Measurements from ENCODE around the gene KMT2E. TPM values are rescaled to one million over a fixed set of nuclear protein-coding genes. Genes with fewer than 3 reads are reported as not detected.

Gene KMT2E
- total RNA-seq, 1 donor from 2014 or later = 109 TPM

DNA sequence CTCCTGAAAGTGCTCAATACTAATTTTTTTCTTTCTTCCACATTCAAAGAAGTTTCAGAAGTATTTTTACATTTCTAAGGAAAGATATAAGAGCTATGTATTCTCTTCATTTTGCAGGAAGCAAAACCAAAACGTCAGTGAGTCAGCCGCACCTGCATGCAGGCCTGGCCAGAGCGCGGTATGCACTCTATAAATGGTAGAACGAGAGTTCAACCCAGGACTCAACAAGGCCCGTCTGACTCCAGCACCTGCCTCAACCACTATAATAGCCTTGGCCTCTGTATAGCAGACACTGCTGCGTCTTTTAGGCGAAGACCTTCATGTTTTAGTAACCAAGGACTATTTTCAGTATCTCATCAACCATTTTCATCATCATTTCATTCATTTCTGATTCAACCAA, 113.2 kb downstream of the KMT2E start:
- Mint-ChIP-seq H3K36me3 (peaks cover 14% of the 10 kb centered on the region), H3K4me1 (peaks cover 5% of the 10 kb centered on the region), H3K27me3 (ENCODE audit: low read depth) (no peaks in the 10 kb centered on the region), H3K4me3 (no peak overlapping the region), H3K9me3 (no peaks in the 10 kb centered on the region), H3K27ac (no peak overlapping the region)
- TF ChIP-seq CTCF (IDR thresholded peaks at IDR 0.05; ENCODE audit: unreplicated experiment) = no peak
- no peak for DNase-seq (ENCODE audit: low spot score in 2 of 2, unreplicated experiment in 2 of 2)

DNA sequence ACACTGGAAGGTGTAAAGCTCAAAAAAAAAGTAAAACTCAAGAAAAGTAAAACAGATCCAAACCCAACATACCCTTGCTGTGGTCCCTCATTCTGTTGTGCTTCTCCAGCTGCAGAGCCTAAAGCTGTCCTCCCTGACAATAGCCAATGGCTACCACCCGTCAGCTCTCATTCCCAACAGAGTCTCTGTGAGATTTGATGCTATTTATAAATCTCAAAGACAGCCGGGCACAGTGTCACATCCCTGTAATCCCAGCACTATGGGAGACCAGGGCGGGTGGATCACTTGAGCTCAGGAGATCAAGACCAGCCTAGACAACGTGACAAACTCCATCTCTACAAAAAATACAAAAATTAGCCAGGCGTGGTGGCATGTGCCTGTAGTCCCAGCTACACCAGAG, 116.0 kb downstream of the KMT2E start:
- H3K9me3 Mint-ChIP-seq = no peaks in the 10 kb centered on the region

GRCh38 chr7:105130580-105130979, 116.6 kb downstream of the KMT2E start:
- TF ChIP-seq CTCF (IDR thresholded peaks at IDR 0.05; ENCODE audit: unreplicated experiment) = no peak
- Mint-ChIP-seq H3K4me1 (no peaks in the 10 kb centered on the region), H3K4me3 (no peak overlapping the region), H3K27ac (no peak overlapping the region), H3K9me3 (no peaks in the 10 kb centered on the region), H3K27me3 (ENCODE audit: low read depth) (no peaks in the 10 kb centered on the region), H3K36me3 (peaks cover 10% of the 10 kb centered on the region)
- DNase-seq (ENCODE audit: low spot score in 2 of 2, unreplicated experiment in 2 of 2) = no peak

More for the DNA sequence above, 116.0 kb downstream of the KMT2E start:
- no peak for TF ChIP-seq CTCF (IDR thresholded peaks at IDR 0.05; ENCODE audit: unreplicated experiment)
- DNase-seq (ENCODE audit: low spot score in 2 of 2, unreplicated experiment in 2 of 2) = no peak
- Mint-ChIP-seq H3K27ac (no peak overlapping the region), H3K4me3 (no peak overlapping the region), H3K4me1 (no peaks in the 10 kb centered on the region), H3K27me3 (ENCODE audit: low read depth) (no peaks in the 10 kb centered on the region), H3K36me3 (peaks cover 15% of the 10 kb centered on the region)

GRCh38 chr7:105131033-105131656, 117.1 kb downstream of the KMT2E start:
- H3K9me3 Mint-ChIP-seq = no peaks in the 10 kb centered on the region
- no peak for TF ChIP-seq CTCF (IDR thresholded peaks at IDR 0.05; ENCODE audit: unreplicated experiment)
- peaks cover 7% of the 10 kb centered on the region for H3K36me3 Mint-ChIP-seq
- no peaks in the 10 kb centered on the region for H3K4me1 Mint-ChIP-seq
- no peak overlapping the region for H3K27ac Mint-ChIP-seq
- no peaks in the 10 kb centered on the region for H3K27me3 Mint-ChIP-seq (ENCODE audit: low read depth)
- DNase-seq (ENCODE audit: low spot score in 2 of 2, unreplicated experiment in 2 of 2) = no peak
- H3K4me3 Mint-ChIP-seq = no peak overlapping the region

DNA sequence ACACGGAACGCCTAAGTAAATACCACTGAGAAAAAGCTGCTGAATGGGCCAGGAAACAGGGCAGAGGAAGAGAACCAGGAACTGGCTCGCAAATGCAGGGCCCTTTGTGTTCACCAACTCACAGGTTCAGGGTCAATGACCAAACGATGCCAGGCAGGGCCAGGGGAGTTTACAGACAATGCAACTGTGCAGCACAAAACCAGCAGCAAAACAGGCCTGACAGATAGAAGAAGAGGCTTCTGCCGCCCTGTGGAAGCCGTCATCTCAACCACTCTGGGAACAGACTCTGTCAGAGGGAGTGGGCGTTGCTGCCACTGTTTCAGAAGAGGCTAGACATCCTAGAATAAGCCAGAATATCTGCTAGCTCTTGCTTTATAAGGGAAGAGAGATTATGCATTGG, 117.9 kb downstream of the KMT2E start:
- no peaks in the 10 kb centered on the region for H3K4me1 Mint-ChIP-seq

More for the DNA sequence above, 117.9 kb downstream of the KMT2E start:
- TF ChIP-seq CTCF (IDR thresholded peaks at IDR 0.05; ENCODE audit: unreplicated experiment) = no peak
- Mint-ChIP-seq H3K36me3 (peaks cover 7% of the 10 kb centered on the region), H3K9me3 (no peaks in the 10 kb centered on the region), H3K27me3 (ENCODE audit: low read depth) (no peaks in the 10 kb centered on the region), H3K27ac (no peak overlapping the region), H3K4me3 (no peak overlapping the region)
- no peak for DNase-seq (ENCODE audit: low spot score in 2 of 2, unreplicated experiment in 2 of 2)
